Calu3 (cell line): ENCODE data around the gene ITPRID1. TPM values are rescaled to one million over a fixed set of nuclear protein-coding genes. Genes with fewer than 3 reads are reported as not detected.

Experiments used
- BruUV-seq: library from RNA; stranded (reverse); fragments of 400-500 nt; replicated peaks from 2 replicates; lab custom pipeline; 2021; lab: Mats Ljungman, UMichigan
- CTCF ChIA-PET: fragments of 300-600 bp; sonication (Branson Sonifier 250); formaldehyde crosslinking; loops from one replicate; lab custom pipeline; 2022; ENCODE audit warnings: antibody characterized with exemption; lab: Charles Lee
- DNase-seq: peaks from one replicate; pipeline ENCODE4 v3.0.0; 2022
- H3K27ac Mint-ChIP-seq: one replicate; pipeline ENCODE4 v1.8.0; 2022; ENCODE audit warnings: mixed read lengths; ENCODE audit not compliant: unreplicated experiment
- H3K27me3 Mint-ChIP-seq: one replicate; pipeline ENCODE4 v1.8.0; 2022; ENCODE audit warnings: mixed read lengths; ENCODE audit not compliant: unreplicated experiment
- H3K36me3 Mint-ChIP-seq: one replicate; pipeline ENCODE4 v1.8.0; 2022; ENCODE audit warnings: mild to moderate bottlenecking, moderate library complexity, mixed read lengths; ENCODE audit not compliant: insufficient read depth, unreplicated experiment
- H3K4me1 Mint-ChIP-seq: one replicate; pipeline ENCODE4 v1.8.0; 2022; ENCODE audit warnings: mild to moderate bottlenecking, low read depth, mixed read lengths; ENCODE audit not compliant: unreplicated experiment
- H3K4me3 Mint-ChIP-seq: one replicate; pipeline ENCODE4 v1.8.0; 2022; ENCODE audit warnings: mild to moderate bottlenecking, low read depth, moderate library complexity, mixed read lengths; ENCODE audit not compliant: unreplicated experiment
- H3K9me3 Mint-ChIP-seq: one replicate; pipeline ENCODE4 v1.8.0; 2022; ENCODE audit warnings: low read depth, mixed read lengths; ENCODE audit not compliant: unreplicated experiment
- intact Hi-C: fragments of 100-400 bp; cut with micrococcal nuclease; formaldehyde crosslinking; loops from one replicate; pipeline ENCODE4 v1.10.0; 2022; ENCODE audit not compliant: unreplicated experiment
- total RNA-seq: library from RNA; stranded (reverse); gene quantifications from 2 replicates; pipeline ENCODE4 v1.2.3, GENCODE V29; 2022
- TF ChIP-seq, protein P1 (sequence below): fragments of 200-600 bp; IDR thresholded peaks from one replicate; pipeline ENCODE4 v1.8.0; 2022; ENCODE audit warnings: antibody characterized with exemption; ENCODE audit not compliant: unreplicated experiment

Gene ITPRID1
- total RNA-seq, 1 experiment from 2014 or later: 3.8 TPM

DNA sequence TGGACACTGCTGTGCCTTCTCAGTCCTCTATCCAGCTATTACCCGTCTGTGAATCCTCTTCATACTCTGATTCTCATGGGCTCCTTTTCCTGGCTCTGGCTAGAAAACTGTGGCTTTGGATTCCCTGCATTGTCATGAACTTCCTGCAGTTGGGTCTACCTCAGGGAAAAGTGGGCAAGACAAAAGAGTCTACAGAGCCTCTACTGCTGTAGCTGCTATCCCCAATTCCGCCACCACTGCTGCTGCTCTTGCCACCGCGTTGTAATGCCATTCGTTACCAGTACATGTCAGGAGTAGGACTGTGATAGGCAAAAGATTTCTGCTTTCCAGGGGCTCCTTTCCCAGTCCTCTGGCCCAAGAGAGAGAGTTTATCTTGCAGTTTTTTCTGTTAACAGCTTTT, 149.2 kb downstream of the ITPRID1 start:
- H3K36me3 Mint-ChIP-seq: no peaks in the 10 kb centered on the region
- peaks cover 8% of the 10 kb centered on the region for H3K4me1 Mint-ChIP-seq
- H3K9me3 Mint-ChIP-seq: no peaks in the 10 kb centered on the region
- no peak overlapping the region for H3K4me3 Mint-ChIP-seq
- intact Hi-C loops: no loop called here
- no TSS peak for BruUV-seq
- CTCF ChIA-PET: interaction anchor here (0.9 to 1.3 kb wide), 2 partner anchors 10 to 501 kb away, joined by 3 read pairs; no protein-coding TSS in a partner anchor
- H3K27me3 Mint-ChIP-seq: peaks cover 39% of the 10 kb centered on the region
- TF ChIP-seq, protein P1, sequence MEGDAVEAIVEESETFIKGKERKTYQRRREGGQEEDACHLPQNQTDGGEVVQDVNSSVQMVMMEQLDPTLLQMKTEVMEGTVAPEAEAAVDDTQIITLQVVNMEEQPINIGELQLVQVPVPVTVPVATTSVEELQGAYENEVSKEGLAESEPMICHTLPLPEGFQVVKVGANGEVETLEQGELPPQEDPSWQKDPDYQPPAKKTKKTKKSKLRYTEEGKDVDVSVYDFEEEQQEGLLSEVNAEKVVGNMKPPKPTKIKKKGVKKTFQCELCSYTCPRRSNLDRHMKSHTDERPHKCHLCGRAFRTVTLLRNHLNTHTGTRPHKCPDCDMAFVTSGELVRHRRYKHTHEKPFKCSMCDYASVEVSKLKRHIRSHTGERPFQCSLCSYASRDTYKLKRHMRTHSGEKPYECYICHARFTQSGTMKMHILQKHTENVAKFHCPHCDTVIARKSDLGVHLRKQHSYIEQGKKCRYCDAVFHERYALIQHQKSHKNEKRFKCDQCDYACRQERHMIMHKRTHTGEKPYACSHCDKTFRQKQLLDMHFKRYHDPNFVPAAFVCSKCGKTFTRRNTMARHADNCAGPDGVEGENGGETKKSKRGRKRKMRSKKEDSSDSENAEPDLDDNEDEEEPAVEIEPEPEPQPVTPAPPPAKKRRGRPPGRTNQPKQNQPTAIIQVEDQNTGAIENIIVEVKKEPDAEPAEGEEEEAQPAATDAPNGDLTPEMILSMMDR: no peak
- no peak overlapping the region for H3K27ac Mint-ChIP-seq
- DNase-seq: no peak

DNA sequence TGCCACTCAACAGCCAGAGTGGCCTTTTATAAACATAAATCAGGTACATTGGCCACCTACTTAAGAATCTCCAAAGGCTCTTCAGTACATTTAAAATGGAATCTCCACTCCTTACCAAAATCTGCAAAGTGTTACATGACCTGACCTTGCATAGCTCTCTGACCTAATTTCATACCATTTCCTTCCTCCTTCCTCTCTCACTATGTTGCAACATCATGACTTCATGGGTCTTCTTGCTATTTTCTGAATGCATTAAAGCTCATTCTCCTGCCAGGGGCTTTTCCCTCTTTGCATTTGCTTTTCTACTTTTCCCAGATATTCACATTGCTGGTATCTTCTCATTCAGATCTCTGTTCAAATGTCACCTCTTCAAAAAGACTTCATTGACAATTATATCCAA, 151.0 kb downstream of the ITPRID1 start:
- intact Hi-C loops: no loop called here
- Mint-ChIP-seq H3K36me3 (no peaks in the 10 kb centered on the region), H3K27me3 (peaks cover 56% of the 10 kb centered on the region), H3K27ac (no peak overlapping the region), H3K9me3 (no peaks in the 10 kb centered on the region), H3K4me3 (no peak overlapping the region), H3K4me1 (peaks cover 8% of the 10 kb centered on the region)
- BruUV-seq: no TSS peak
- CTCF ChIA-PET: interaction anchor here (0.5 kb wide), 1 partner anchor 296 kb away, joined by 3 read pairs; no protein-coding TSS in a partner anchor
- TF ChIP-seq, protein P1: no peak
- DNase-seq: no peak

DNA sequence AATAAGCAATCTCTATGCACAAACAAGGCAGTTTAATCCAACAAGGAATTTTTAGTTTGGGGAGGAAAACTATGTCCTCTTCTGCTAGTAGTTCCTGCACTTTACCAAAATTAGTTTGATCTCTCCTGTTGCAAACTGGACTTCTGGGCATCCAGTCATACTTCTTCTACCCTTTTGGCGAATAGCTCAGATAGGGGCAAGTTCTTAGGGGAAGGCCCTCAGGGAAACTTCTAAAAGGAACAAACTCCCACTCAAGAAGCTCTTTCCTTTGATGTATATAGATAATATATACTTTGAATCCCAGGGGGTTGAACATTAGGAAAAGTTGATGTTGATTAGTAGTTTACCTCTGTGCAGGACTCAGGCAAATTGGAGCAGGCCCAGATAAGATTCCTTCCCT, 151.7 kb downstream of the ITPRID1 start:
- TF ChIP-seq, protein P1: no peak
- Mint-ChIP-seq H3K27ac (no peak overlapping the region), H3K36me3 (no peaks in the 10 kb centered on the region), H3K4me1 (peaks cover 8% of the 10 kb centered on the region), H3K27me3 (peaks cover 63% of the 10 kb centered on the region), H3K9me3 (no peaks in the 10 kb centered on the region), H3K4me3 (no peak overlapping the region)
- no TSS peak for BruUV-seq
- intact Hi-C loops: no loop called here
- CTCF ChIA-PET: no interaction called here
- no peak for DNase-seq

DNA sequence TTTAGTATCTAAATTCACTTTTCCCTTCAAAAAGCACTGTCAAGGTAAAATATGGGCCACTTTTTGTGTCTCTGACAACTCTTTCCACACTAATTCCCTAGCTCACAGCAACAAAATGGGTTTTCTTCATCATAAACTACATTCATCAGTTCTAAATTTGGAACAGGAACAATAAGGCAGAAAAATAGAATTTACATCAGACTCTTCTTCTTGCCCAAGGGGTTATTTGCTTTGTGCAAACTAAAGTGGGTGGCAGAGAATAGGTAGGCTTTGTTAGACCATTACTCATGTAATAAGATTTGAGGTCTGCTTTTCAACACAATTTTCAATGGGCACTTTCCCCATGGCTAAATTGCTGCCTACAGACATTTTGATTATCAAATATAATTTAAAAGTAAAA, 155.6 kb downstream of the ITPRID1 start:
- no TSS peak for BruUV-seq
- TF ChIP-seq, protein P1: no peak
- Mint-ChIP-seq H3K27ac (no peak overlapping the region), H3K4me3 (no peak overlapping the region), H3K36me3 (no peaks in the 10 kb centered on the region), H3K4me1 (peaks cover 8% of the 10 kb centered on the region), H3K9me3 (no peaks in the 10 kb centered on the region), H3K27me3 (peaks cover 70% of the 10 kb centered on the region)
- DNase-seq: no peak
- CTCF ChIA-PET: interaction anchor here (0.8 kb wide), 1 partner anchor 12 kb away, joined by 4 read pairs; no protein-coding TSS in a partner anchor
- intact Hi-C loops: no loop called here
